Measurements from ENCODE around the gene SOX6.

The SOX6 gene

DNA sequence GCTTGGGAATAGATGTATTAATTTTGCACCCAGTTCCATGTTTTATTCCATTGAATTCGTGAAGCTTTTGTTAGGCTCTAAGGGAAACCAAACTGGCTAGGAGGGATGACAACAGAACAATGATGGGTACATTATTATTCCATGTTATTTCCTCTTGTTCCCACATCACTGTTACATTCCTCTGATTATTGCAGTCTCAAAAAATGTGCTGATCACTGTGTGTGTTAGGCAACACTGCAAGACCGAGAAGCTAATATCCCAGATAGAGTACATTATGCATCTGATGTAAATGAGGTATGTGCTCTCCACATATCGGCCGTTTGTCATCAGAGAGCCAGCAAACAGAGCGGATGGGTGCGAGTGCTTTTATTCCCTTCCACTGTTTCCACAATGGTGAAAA, 327.9 kb downstream of the SOX6 start:
- DNase-seq, result no peak

DNA sequence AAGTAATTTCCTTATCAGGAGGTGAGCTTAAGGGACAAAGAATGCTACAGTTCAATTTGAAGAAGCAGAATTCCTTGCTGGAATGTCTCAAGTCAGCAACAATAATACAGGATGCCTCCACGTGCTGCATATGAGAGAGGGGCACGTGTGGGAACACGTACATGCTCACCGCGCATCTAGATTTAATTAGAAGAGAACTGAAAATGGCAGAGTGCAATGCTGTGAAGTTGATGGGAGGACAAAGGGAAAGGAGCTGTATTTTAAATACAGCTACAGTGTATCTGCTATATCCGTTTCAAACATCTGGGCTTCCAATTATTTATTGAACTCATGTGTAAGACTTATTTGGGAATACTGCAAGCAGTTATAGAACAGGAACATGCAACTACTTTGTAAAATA, 328.7 kb downstream of the SOX6 start:
- no peak for DNase-seq

DNA sequence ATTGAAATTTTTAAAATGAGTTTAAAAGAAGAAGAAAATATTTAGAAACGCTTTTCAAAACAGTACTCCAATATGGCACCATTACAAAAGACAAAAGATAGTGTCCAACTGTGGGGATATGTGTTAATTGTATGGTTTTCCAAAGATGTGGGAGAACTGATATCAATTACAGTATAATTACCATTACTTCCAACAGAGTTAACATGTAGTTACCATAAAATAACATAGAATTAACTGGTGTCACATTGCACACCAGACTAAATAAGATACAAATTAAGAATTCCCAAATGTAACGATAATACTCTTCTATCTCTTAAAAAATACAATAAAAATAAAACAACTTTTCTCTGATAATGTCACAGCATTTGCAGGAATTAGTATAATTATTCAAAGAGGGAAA, 329.5 kb downstream of the SOX6 start:
- no peak for DNase-seq

DNA sequence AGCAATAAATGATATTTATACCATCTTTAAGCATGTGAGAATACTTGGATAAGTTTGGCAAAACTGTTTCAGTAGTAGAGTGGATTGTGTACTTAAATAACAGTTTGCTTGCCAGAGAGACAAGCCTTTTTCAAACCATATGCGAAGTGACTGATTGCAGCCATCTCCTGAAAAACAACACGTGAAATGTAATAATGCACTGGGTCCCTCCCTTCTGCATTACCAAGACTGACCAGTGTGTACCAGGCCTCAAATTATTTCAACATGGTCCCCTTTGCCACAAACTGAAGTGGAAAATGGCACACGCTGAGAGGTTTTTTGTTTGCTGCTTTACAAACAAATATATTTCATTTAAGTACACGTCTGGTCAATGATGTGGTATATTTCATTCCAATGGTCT, 337.4 kb downstream of the SOX6 start:
- no peak for DNase-seq

DNA sequence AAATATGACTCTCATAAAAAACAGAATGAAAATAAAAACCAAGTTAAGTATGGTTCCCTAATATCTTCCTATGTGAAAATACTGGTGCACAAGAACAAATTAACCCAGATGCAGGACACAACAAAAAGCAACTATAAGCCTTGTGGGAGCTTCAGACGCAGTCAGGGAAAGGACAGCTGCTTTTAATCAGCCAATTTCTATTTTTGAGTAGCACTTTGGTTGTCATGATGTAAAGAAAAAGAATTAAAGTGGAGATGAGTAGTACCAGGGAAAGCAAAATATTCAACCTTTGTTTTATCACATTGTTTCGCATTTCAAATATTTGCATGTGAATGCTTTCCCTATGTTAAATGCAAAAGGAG, 339.9 kb downstream of the SOX6 start:
- DNase-seq, result no peak

DNA sequence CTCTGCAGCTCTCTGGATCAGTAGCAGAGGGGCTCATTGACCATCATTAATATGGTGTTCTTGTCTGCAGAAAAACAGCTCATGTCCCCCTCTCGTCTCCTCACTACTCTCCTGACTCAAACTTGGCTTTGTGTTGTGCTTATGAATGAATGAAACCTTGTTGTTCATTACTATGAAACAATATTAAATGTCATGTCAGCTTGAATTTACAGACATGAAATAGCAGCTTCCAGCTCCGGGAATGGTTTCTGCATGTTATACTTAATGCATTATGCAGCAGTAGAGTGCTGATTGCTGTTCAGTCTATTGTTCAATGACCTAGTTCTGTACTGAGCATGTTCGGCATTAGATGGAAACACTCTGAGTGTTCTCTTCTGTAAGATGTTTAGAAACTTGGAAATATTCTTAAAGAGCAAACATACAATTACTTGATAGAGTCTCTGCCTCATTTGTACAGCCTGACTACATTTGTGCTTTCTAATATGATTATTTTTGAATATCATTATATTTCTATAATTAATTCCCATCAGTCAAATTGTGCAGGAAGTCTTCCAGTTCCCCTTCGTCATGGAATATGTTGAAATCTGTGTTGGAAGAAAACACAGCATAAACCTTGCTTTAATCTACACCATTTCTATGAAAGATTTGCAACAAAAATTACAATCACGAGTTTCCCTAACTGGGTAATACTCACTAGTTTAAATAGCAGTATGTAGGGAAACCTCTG, 340.4 kb downstream of the SOX6 start:
- no peak for DNase-seq

DNA sequence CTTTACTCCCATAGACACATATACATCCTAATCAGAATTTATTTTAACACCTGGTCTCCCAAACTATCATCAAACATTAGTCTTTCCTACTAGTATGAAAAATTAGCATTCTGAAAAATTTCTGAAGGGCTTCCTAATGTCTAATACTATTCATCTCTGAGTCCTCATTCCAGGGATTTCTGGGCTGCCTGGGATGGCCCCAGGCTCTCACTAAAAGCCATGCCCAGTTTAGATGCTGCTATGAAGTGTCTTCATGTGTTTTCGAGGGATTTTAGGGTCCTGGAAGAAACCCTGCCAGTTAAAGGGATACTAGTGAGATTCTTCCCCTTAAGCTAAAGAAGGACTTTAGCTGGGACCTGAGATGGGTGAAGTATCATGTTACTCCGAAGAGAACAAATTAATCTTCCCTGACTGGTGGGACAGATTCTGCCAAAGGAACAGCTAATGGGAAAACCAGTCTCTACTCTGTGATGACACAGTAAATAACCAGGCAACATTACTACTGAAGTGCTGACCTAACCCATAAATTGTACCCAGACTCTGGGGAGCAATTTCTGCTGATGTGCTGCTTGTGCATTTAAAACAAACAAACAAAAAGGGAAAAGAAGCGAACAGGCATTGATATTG, 342.6 kb downstream of the SOX6 start:
- DNase-seq, result no peak

DNA sequence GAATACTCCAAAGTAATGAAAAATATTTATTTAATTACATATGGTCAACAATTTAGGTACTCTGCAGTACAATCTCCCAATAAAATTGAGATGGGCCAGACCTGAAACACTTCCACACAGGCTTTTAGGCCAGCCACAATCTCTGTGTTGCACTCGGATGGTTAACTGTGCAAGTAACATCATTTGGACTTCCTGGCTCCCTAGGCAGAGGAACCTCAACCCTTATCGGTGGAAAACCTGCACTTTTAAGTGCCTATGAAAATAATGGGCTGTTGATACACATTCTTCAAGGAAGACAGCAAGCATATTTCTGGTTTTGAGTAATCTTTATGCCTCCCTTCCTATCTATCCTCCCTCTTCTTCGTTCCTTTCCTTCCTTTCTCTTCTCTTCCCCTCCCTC, 343.1 kb downstream of the SOX6 start:
- DNase-seq, result no peak

DNA sequence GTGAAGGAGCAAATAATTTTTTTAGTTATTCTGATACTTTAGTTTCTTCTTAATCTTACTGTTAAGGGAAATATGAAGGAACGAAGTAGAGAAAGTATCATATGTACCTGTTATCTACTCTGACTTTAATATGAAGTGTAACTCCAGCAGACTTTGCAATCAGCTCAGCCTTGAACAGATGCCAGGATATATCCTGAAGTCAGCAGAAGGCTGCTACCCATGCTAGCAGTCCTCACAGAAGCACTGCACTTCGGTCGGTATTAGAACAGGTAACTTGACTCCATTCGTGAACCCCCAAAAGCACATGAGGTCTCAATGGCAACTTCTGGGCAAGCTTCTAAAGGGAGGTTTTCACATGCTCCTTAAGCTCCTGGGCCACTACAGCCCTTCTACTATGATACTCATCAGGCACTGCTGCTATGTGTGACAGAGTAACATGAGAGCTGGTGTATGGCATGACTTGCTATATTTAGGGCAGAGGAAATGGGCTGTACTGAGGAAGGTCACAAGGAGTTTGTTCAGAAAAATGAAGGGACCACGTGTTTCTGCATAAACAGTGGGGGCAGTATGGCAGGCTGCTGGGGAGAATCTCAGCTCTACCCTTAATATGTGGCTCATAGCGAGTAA, 344.1 kb downstream of the SOX6 start:
- no peak for DNase-seq

DNA sequence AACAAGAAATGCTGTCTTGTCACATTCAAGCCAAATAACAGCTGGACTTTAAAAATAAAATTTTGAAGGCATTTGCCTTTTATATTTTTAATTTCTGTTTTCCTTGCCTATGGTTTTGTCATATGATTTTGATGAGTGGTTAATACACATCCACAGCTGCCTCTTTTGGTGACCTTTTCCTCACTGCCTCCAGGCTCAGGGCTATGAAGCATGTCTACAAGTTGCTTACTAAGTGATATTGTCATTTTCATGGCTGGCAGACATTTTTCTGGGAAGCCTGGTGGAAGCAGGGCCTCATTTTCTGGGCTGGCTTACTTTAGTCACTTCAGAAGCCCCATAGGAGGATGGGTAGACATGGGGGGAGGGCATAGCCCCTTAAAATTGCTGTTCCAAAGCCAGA, 344.9 kb downstream of the SOX6 start:
- no peak for DNase-seq

DNA sequence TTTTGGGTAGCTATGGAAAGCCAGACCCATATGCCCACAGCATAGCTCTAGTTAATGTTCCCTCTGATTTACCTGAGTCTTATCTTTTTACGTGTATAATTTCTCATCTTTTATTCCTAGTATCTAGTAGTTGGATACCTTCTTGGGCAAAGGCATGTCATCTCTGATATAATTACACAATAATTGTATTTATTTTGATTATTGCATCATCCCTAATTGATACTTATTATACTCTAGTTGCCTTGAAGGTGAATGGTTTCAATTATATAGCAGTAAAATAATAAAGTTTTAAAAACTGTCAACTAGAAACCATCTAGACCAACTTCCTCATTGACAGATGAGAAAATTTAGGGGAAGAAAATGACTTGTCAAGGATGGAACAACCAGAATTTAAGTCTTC, 347.3 kb downstream of the SOX6 start:
- no peak for DNase-seq

DNA sequence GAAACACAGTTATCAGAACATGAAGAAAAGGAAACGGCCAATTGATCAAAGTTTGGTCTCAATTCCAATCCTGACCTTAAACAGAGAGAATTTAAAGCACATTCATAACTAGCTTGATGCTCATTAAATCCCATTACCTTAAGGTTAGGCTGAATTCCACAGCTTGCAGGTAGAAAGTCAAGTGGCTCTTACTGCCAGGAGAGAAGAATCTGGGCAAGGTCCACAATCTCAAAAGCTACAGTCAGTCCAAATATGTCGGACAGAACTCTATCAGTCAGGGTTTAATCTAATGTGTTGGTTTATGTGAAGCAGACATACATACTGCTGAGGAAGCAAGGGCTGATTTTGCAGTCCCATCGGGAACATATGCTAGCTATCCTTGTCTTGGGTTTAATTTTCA, 348.8 kb downstream of the SOX6 start:
- no peak for DNase-seq

DNA sequence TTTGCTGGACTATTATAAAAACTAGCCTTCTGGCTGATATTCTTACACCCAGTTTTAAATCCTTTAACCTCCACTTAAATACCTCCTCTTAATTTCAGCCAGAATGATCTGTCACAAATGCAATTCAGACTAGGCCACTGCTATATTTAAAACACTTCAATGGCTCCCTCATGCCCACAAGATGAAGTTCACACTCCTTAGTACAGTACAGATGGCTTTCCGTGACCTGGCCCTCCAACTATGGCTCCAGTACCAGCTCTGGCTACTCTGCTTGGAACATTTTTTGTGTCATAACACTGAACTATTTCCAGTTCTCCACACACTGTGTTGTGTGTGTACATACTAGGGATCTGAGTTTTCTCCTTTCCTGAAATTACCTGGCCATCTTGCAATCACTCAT, 353.4 kb downstream of the SOX6 start:
- DNase-seq, result no peak

DNA sequence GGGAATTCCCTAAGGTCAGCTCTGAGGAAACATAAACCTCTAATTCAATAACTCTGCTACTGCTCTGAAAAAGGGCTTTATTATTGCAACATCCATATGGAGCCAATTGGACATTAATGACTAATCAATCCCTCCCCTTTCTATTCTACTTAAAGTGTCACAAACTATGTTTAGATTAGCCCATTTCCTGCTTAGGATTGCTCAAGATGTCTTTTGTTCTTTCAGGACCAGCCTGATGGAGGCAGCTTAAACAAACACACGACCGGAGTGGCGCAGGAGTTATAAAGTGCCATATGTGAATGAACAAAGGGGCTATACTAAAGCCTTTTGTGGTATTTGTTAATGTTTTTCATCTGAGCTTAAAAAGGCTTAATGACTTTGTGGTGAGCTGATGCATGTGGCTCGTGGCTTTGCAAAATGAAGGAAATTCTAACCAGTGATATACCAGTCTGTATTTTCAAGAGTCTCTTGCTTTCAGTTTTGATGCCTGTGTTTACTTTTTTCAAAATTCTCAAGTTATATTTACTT, 354.4 kb downstream of the SOX6 start:
- no peak for DNase-seq

DNA sequence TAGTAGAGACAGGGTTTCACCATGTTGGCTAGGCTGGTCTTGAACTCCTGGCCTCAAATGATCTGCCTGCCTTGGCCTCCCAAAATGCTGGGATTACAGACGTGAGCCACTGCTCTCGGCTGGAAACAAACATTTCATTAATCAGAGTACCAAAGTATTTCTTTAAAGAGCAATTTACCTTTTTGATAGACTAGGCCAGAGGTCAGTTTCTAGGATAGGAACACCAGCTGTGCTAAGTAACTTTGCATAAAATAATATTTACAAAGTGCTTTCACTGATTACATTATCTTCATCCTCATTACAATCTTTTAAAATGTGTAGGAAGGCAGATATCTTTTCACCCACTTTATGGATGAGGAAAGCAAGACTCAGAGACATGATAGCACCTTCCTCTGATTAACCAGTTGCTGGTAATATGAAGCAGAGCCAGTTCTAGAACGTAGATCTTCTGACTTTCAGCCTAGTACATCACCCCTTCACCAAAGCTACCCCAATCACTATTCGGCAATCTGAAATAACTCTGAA, 355.2 kb downstream of the SOX6 start:
- no peak for DNase-seq

DNA sequence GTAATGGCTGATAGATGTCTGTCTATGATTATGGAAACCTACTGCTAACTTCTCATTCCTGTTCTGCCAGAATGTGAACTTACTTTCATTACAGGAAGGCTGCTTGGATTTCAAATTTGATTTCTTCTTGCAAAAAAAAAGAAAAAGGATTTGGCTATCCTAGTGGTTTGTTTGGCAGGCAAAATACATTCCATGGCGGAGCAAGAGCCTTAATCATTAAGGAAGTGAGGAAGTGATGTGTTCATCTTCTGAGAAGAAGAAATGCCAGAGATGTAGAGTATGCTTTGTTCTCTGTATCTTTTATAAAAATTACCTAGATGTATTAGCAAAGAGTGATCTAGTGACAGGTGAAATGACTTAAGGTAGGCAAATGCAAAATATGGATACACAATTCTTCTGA, 356.3 kb downstream of the SOX6 start:
- DNase-seq, result no peak

DNA sequence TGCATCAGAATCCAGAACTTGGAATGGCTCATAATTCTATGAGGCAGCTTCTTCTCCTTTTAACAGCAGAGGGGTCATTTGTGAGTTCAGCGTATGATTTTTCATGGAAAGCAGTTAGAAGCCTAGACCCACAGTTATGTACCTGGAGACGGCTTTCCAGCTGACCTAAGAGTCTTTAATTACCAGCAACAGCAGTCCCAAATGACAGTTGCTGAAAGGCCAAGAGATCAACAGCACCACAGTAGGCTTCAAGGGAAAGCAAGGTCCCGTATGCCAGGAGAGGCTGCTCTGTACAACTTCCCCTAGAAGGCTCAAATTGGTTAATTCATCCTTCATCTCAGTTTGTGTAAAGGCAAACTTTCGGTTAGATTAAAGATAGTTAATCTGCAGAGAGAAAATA, 363.0 kb downstream of the SOX6 start:
- no peak for DNase-seq

DNA sequence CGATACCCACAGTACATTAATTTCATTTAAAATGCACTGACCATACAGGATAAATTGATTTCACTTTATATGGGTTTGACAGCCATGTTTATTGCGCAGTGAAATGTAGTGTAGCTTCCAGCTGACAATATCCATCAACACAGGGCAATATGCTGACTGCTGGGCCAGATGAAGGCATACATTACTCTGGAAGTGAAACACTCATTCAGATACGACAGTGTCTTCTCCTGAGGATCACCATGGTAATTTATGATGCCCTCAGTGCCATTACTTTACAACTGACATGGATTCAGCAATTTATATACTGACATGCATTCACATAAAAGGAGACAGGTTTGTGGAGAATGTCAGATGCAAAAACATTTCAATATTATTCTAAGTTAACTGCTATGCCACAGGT, 365.1 kb downstream of the SOX6 start:
- no peak for DNase-seq

DNA sequence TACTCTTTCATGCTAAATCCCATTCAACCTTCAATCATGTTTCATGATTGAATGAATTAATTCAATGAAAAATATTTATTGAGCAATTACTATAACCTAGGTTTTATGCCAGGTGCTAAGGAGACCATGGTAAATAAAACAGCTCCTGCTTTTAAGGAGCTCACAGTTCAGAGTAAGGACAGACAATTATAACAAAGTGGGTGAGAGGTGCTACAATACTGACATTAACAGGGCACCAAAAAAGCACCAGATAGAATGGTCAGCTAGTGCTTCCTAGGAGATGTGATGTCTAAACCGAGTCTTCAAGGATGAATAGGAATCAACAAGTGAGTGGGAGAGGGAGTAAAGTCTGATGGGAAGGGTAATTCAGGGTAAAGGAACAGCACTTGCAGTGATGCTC, 366.7 kb downstream of the SOX6 start:
- DNase-seq, result no peak

DNA sequence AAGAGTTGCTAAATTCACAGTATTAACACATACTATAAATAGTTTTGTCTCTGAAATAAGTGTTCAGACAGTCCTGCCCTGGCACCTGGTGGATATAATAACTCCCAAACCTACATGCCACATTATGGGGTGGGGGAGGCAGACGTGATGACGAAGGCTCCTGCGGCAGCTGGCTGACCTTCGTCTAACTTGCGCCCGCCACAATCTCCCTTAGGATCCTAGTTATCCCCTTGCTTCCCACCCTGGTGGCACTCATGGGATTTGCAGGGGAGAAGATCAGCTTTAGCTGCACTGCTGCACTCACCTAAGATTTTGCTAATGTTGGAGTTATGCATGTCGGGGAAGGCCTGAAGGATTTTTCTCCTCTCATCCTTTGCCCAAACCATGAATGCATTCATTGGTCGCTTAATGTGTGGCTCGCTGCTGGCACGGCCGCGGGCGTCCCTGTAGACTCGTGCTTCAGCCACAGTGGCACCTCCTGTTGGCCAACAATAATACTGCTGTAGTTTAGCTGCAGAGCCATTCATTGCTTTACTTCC, 367.6 kb downstream of the SOX6 start:
- no peak for DNase-seq

DNA sequence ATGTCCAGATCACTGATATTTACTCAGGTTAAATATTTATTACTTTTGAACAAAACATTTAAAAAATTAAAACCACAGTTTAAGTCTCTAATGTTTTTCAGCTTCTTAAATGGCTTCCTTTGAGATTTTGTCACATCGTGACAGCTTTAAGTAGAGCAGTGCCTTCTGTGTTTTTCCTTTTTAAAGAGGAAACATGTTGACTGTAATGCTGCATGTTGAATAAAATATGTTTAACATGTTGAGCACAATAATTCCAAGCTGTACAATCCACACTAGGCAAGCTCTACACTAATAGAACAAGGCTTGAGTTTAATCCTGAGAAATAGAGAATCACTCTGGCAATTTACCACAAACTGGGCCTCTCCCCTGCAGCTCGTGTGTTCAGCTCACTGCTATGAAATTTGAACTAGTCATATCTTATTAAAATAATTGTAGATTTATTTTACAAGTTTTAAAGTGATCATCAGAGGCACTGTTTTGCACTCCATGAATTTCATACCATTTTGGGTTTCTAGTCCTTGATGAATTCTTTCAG, 368.3 kb downstream of the SOX6 start:
- no peak for DNase-seq

DNA sequence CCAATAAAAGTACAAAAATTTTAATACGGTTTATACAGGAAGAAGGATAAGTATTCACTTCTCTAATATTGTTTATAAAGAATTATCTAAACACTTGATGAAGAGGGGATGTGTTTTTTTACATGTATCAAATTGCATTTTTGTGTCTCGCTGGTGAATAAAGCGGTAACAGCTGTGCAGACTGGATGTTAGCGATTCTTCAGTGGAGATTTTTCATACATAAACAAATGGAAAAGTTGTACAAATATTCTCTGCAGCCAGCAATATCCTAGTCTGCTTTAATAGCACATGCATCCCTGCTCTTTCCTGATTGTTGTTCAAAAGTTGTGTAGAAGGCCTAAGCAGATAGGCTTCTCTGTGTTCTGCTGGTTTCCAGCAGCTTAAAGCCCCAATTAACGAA, 369.3 kb downstream of the SOX6 start:
- DNase-seq, result no peak

DNA sequence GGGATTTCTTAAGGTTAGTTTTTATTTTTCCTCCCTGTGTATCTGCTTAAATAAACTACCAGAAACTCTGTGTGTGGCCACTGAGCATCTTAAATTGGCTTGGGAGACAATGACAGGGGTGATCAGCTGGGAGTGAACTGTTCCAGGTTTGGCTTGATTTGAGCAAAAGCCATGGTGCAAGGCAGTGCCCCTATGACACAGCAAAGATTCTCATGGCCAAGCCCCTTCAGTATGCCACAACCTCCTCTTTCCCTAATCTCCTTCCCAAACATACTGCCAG, 370.5 kb downstream of the SOX6 start:
- no peak for DNase-seq
